Stimulated activated CD4-positive, alpha-beta T cell treated with anti-CD3 and anti-CD28 coated beads, Interleukin-4, amount 100 ng/mL, for 24 hours (primary cell): ENCODE results near the gene NT5E.
"Not testable (repeated sequence)": the region's sequence is repeated elsewhere in the genome, so short reads cannot be mapped to it uniquely, and the experiment has no call there.

Experiments used
- DNase-seq: peaks from one replicate; pipeline ENCODE4 v3.0.0-alpha.2; 2020

Gene NT5E

GRCh38 chr6:85494547-85495536, 45.0 kb downstream of the NT5E start:
- DNase-seq: no peak

- no peak for DNase-seq
These were observed 46.2 kb downstream of the NT5E start for GRCh38 chr6:85496009-85496579.

- no peak for DNase-seq
These were observed 47.0 kb downstream of the NT5E start for GRCh38 chr6:85496856-85497255.

- no peak for DNase-seq
These were observed 48.8 kb downstream of the NT5E start for GRCh38 chr6:85498596-85499258.

GRCh38 chr6:85506441-85507093, 56.7 kb downstream of the NT5E start:
- DNase-seq: no peak

GRCh38 chr6:85516168-85516567, 66.3 kb downstream of the NT5E start:
- no peak for DNase-seq

- DNase-seq: not testable (repeated sequence)
These were observed 74.4 kb downstream of the NT5E start for GRCh38 chr6:85524281-85524680.

- no peak for DNase-seq
These were observed 87.2 kb downstream of the NT5E start for GRCh38 chr6:85537055-85537494.

- DNase-seq: no peak
These were observed 94.9 kb downstream of the NT5E start for GRCh38 chr6:85544776-85545175.
